ENCODE data around the gene RWDD2A.

- no peak for TF ChIP-seq POLR2A (IDR thresholded peaks at IDR 0.05; ENCODE audit: low read length)
- TF ChIP-seq GATA1 (IDR thresholded peaks at IDR 0.05; ENCODE audit: low read depth, low read length) = no peak
These were observed 37.4 kb upstream of the RWDD2A start for GRCh38 chr6:83155794-83156193.
